DOHH2 (cell line): ENCODE measurements around the gene KRT85.

Source experiments
- H3F3A ChIP-seq: fragments of 200-600 bp; sonication (generic), shearing (Covaris generic); 2 replicates; pipeline ENCODE4 v1.6.0; 2016; ENCODE audit warnings: antibody characterized with exemption, mild to moderate bottlenecking; ENCODE audit not compliant: control insufficient read depth, insufficient read depth
- H3K27ac ChIP-seq: fragments of 200-600 bp; sonication (generic); 2 replicates; pipeline ENCODE4 v1.5.1; 2014; ENCODE audit warnings: low read depth, mild to moderate bottlenecking, low read length, moderate library complexity
- H3K27me3 ChIP-seq: fragments of 200-600 bp; sonication (generic); 2 replicates; pipeline ENCODE4 v1.6.1; 2014; ENCODE audit warnings: mild to moderate bottlenecking, low read length, mixed read lengths; ENCODE audit not compliant: control insufficient read depth
- H3K36me3 ChIP-seq: fragments of 200-600 bp; sonication (generic); 2 replicates; pipeline ENCODE4 v1.6.1; 2014; ENCODE audit warnings: mild to moderate bottlenecking, low read length, moderate library complexity, mixed read lengths; ENCODE audit not compliant: control insufficient read depth
- H3K4me1 ChIP-seq: fragments of 200-600 bp; sonication (generic); 2 replicates; pipeline ENCODE4 v1.6.1; 2014; ENCODE audit warnings: mild to moderate bottlenecking, low read length, mixed read lengths; ENCODE audit not compliant: control insufficient read depth
- H3K4me2 ChIP-seq: fragments of 200-600 bp; sonication (generic); 2 replicates; pipeline ENCODE4 v1.6.0; 2014; ENCODE audit warnings: mild to moderate bottlenecking, low read length, moderate library complexity
- H3K4me3 ChIP-seq: fragments of 200-600 bp; sonication (generic); 2 replicates; pipeline ENCODE4 v1.5.1; 2014; ENCODE audit warnings: mild to moderate bottlenecking, low read length, mixed read lengths
- H3K79me2 ChIP-seq: fragments of 200-600 bp; sonication (generic); 2 replicates; pipeline ENCODE4 v1.6.1; 2014; ENCODE audit warnings: mild to moderate bottlenecking, low read length, mixed read lengths; ENCODE audit not compliant: control insufficient read depth
- H3K9me2 ChIP-seq: fragments of 200-600 bp; sonication (generic); replicated peaks from 2 replicates; pipeline ENCODE4 v1.6.1; 2014; ENCODE audit warnings: mild to moderate bottlenecking, low read length, mixed read lengths; ENCODE audit not compliant: control insufficient read depth
- H3K9me3 ChIP-seq: fragments of 200-600 bp; sonication (generic); 2 replicates; pipeline ENCODE4 v1.6.1; 2014; ENCODE audit warnings: antibody characterized with exemption, low read length, mixed read lengths; ENCODE audit not compliant: control insufficient read depth, insufficient read depth
- H4K20me1 ChIP-seq: fragments of 200-600 bp; sonication (generic); 2 replicates; pipeline ENCODE4 v1.6.0; 2014; ENCODE audit warnings: low read depth, mild to moderate bottlenecking, antibody characterized with exemption, low read length, moderate library complexity; ENCODE audit not compliant: control insufficient read depth, insufficient read depth
- CTCF ChIP-seq: fragments of 200-600 bp; sonication (generic); IDR thresholded peaks from one replicate; pipeline ENCODE4 v1.5.1; 2014; ENCODE audit warnings: antibody characterized with exemption, mild to moderate bottlenecking, low read depth, low read length; ENCODE audit not compliant: poor library complexity, severe bottlenecking
- EZH2phosphoT487 ChIP-seq: fragments of 200-600 bp; sonication (generic); IDR thresholded peaks from 2 replicates; pipeline ENCODE4 v1.6.1; 2017; ENCODE audit warnings: borderline replicate concordance, mild to moderate bottlenecking, antibody characterized with exemption, low read length, moderate library complexity, mixed read lengths

The KRT85 gene

GRCh38 chr12:52369809-52370208 is 2.5 kb upstream of the KRT85 start:
- no peak overlapping the region for H3K4me3 ChIP-seq
- no peak overlapping the region for H3K27ac ChIP-seq
- H3K4me1 ChIP-seq = no peaks in the 10 kb centered on the region
- no peaks in the 10 kb centered on the region for H3K79me2 ChIP-seq
- H3K4me2 ChIP-seq = no peak overlapping the region
- H3K27me3 ChIP-seq = peaks cover 7% of the 10 kb centered on the region
- no peaks in the 10 kb centered on the region for H3K9me2 ChIP-seq
- TF ChIP-seq CTCF = no peak
- no peak for TF ChIP-seq EZH2phosphoT487
- no peaks in the 10 kb centered on the region for H3F3A ChIP-seq
- no peaks in the 10 kb centered on the region for H3K9me3 ChIP-seq
- no peaks in the 10 kb centered on the region for H3K36me3 ChIP-seq
- no peaks in the 10 kb centered on the region for H4K20me1 ChIP-seq

- no peaks in the 10 kb centered on the region for H3K4me1 ChIP-seq
- H3K4me2 ChIP-seq = no peak overlapping the region
- no peak overlapping the region for H3K4me3 ChIP-seq
- no peaks in the 10 kb centered on the region for H3K79me2 ChIP-seq
- H3K27ac ChIP-seq = no peak overlapping the region
- H3K27me3 ChIP-seq = peaks cover 7% of the 10 kb centered on the region
- no peaks in the 10 kb centered on the region for H4K20me1 ChIP-seq
- no peaks in the 10 kb centered on the region for H3K9me2 ChIP-seq
- no peaks in the 10 kb centered on the region for H3F3A ChIP-seq
- TF ChIP-seq EZH2phosphoT487 (no peak), CTCF (no peak)
- no peaks in the 10 kb centered on the region for H3K9me3 ChIP-seq
- H3K36me3 ChIP-seq = no peaks in the 10 kb centered on the region
Measured at GRCh38 chr12:52369211-52369610, 1.9 kb upstream of the KRT85 start.

- Histone ChIP-seq H3K27ac (no peak overlapping the region), H4K20me1 (no peaks in the 10 kb centered on the region), H3K4me3 (no peak overlapping the region), H3K4me2 (no peak overlapping the region), H3K79me2 (no peaks in the 10 kb centered on the region), H3K9me2 (no peaks in the 10 kb centered on the region), H3K27me3 (peaks cover 7% of the 10 kb centered on the region), H3K9me3 (no peaks in the 10 kb centered on the region), H3F3A (no peaks in the 10 kb centered on the region), H3K4me1 (no peaks in the 10 kb centered on the region), H3K36me3 (no peaks in the 10 kb centered on the region)
- TF ChIP-seq CTCF (no peak), EZH2phosphoT487 (no peak)
Measured at GRCh38 chr12:52368508-52368907, 1.2 kb upstream of the KRT85 start.

GRCh38 chr12:52367876-52368275 is 595 bp upstream of the KRT85 start:
- Histone ChIP-seq H3K27ac (no peak overlapping the region), H3K9me3 (no peaks in the 10 kb centered on the region), H3K36me3 (no peaks in the 10 kb centered on the region), H3K4me3 (no peak overlapping the region), H3K4me1 (no peaks in the 10 kb centered on the region), H4K20me1 (no peaks in the 10 kb centered on the region), H3F3A (no peaks in the 10 kb centered on the region), H3K9me2 (no peaks in the 10 kb centered on the region), H3K4me2 (no peak overlapping the region), H3K79me2 (no peaks in the 10 kb centered on the region), H3K27me3 (peaks cover 7% of the 10 kb centered on the region)
- TF ChIP-seq CTCF = no peak
- TF ChIP-seq EZH2phosphoT487 = no peak
